ENCODE data around the gene IL24. TPM values are rescaled to one million over a fixed set of nuclear protein-coding genes. Genes with fewer than 3 reads are reported as not detected.

Gene IL24
- polyA plus RNA-seq, 1 donor (not counting 4 experiments of a cell fraction or from before 2014, with no cell fraction given), result 2.3 TPM

- Histone ChIP-seq H3K9me3 (ENCODE audit: control insufficient read depth, low read depth, low read length) (no peaks in the 10 kb centered on the region), H3K27me3 (ENCODE audit: control insufficient read depth, extremely low read depth, insufficient read depth, low read length) (no peaks in the 10 kb centered on the region), H3K4me2 (ENCODE audit: control insufficient read depth, extremely low read depth, insufficient read depth, low read depth, low read length) (no peak overlapping the region), H3K9ac (ENCODE audit: control insufficient read depth, extremely low read depth, insufficient read depth, low read length) (no peak overlapping the region), H4K20me1 (ENCODE audit: control insufficient read depth, extremely low read depth, insufficient read depth, low read length) (no peaks in the 10 kb centered on the region), H3K36me3 (ENCODE audit: control insufficient read depth in 2 of 2, extremely low read depth in 1 of 2, insufficient read depth in 2 of 2, low read length in 2 of 2) (no peaks in the 10 kb centered on the region), H3K9me1 (ENCODE audit: control insufficient read depth, extremely low read depth, insufficient read depth, low read length) (no peaks in the 10 kb centered on the region), H2AFZ (ENCODE audit: control insufficient read depth, low read length) (no peak overlapping the region), H3K27ac (ENCODE audit: control insufficient read depth, insufficient read depth, low read length) (no peak overlapping the region), H3K4me1 (ENCODE audit: control insufficient read depth, extremely low read depth, insufficient read depth, low read length) (peaks cover 5% of the 10 kb centered on the region), H3K79me2 (ENCODE audit: control insufficient read depth, insufficient read depth, low read length) (no peaks in the 10 kb centered on the region), H3K4me3 (ENCODE audit: control insufficient read depth in 2 of 3, extremely low read depth in 1 of 3, insufficient read depth in 2 of 3, low read depth in 1 of 3, low read length in 3 of 3) (no peak overlapping the region)
- dilution Hi-C loops (cut with MboI; ENCODE audit: extremely low pct_ligation_motif_present, low sequenced_read_pairs), result no loop called here
- FAIRE-seq, result no peak
- DNase-seq (ENCODE audit: low read depth, low spot score), result no peak
- TF ChIP-seq EZH2 (IDR thresholded peaks at IDR 0.05; ENCODE audit: low read length) (no peak), CTCF (optimal IDR thresholded peaks at IDR 0.05 in 1 of 3, IDR thresholded peaks at IDR 0.05 in 1 of 3, conservative IDR thresholded peaks at IDR 0.05 in 1 of 3; ENCODE audit: extremely low read depth in 1 of 3, insufficient read depth in 2 of 3, low read length in 3 of 3) (no peak)
Observed at GRCh38 chr1:206854401-206855129, 42.7 kb upstream of the IL24 start.

- no peak for FAIRE-seq
- Histone ChIP-seq H3K9me1 (ENCODE audit: control insufficient read depth, extremely low read depth, insufficient read depth, low read length) (no peaks in the 10 kb centered on the region), H3K9ac (ENCODE audit: control insufficient read depth, extremely low read depth, insufficient read depth, low read length) (no peak overlapping the region), H3K79me2 (ENCODE audit: control insufficient read depth, insufficient read depth, low read length) (no peaks in the 10 kb centered on the region), H3K4me1 (ENCODE audit: control insufficient read depth, extremely low read depth, insufficient read depth, low read length) (peaks cover 5% of the 10 kb centered on the region), H4K20me1 (ENCODE audit: control insufficient read depth, extremely low read depth, insufficient read depth, low read length) (no peaks in the 10 kb centered on the region), H3K27me3 (ENCODE audit: control insufficient read depth, extremely low read depth, insufficient read depth, low read length) (no peaks in the 10 kb centered on the region), H3K27ac (ENCODE audit: control insufficient read depth, insufficient read depth, low read length) (no peak overlapping the region), H3K9me3 (ENCODE audit: control insufficient read depth, low read depth, low read length) (no peaks in the 10 kb centered on the region), H2AFZ (ENCODE audit: control insufficient read depth, low read length) (no peak overlapping the region), H3K4me2 (ENCODE audit: control insufficient read depth, extremely low read depth, insufficient read depth, low read depth, low read length) (no peak overlapping the region), H3K36me3 (ENCODE audit: control insufficient read depth in 2 of 2, extremely low read depth in 1 of 2, insufficient read depth in 2 of 2, low read length in 2 of 2) (no peaks in the 10 kb centered on the region), H3K4me3 (ENCODE audit: control insufficient read depth in 2 of 3, extremely low read depth in 1 of 3, insufficient read depth in 2 of 3, low read depth in 1 of 3, low read length in 3 of 3) (no peak overlapping the region)
- DNase-seq (ENCODE audit: low read depth, low spot score), result no peak
- no peak for TF ChIP-seq EZH2 (IDR thresholded peaks at IDR 0.05; ENCODE audit: low read length)
- no peak for TF ChIP-seq CTCF (optimal IDR thresholded peaks at IDR 0.05 in 1 of 3, IDR thresholded peaks at IDR 0.05 in 1 of 3, conservative IDR thresholded peaks at IDR 0.05 in 1 of 3; ENCODE audit: extremely low read depth in 1 of 3, insufficient read depth in 2 of 3, low read length in 3 of 3)
- dilution Hi-C loops (cut with MboI; ENCODE audit: extremely low pct_ligation_motif_present, low sequenced_read_pairs), result no loop called here
Observed at GRCh38 chr1:206855859-206856258, 41.4 kb upstream of the IL24 start.
